ENCODE data around the gene MED10. TPM values are rescaled to one million over a fixed set of nuclear protein-coding genes. Genes with fewer than 3 reads are reported as not detected.
"Not testable (repeated sequence)": the region's sequence is repeated elsewhere in the genome, so short reads cannot be mapped to it uniquely, and the experiment has no call there.

Gene MED10
- total RNA-seq, 5 donors from 2014 or later (not counting 1 experiment from before 2014, with no cell fraction given) = 53.9 to 65.6 (median 58.2) TPM

DNA sequence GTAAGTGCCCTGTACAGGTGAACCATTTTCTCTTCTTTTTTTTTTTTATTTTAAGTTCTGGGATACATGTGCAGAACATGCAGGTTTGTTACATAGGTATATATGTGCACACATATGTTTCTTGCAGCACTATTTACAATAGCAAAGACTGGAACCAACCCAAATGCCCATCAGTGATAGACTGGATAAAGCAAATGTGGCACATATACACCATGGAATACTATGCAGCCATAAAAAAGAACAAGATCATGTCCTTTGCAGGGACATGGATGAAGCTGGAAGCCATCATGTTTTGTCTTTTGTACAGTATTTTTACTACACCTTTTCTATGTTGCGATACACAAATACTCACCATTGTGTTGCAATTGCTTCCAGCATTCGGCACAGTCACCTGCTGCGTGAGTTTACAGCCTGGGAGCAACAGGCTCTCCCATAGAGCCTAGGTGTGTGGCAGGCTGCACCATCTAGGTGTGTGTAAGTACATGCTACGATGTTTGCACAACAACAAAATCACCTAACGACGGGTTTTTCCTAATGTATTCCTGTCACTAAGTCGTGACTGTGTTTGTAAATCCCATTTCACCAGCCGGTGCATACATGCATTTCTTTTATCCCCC is 20.4 kb downstream of the MED10 start:
- ATAC-seq (replicated peaks in 1 of 4); H3K4me3 ChIP-seq (ENCODE audit: control insufficient read depth in 1 of 2, extremely low read depth in 1 of 2, low read length in 1 of 2); H3K9me3 Mint-ChIP-seq; H3K27me3 Mint-ChIP-seq; POLR2A ChIA-PET; H3K4me3 Mint-ChIP-seq; DNase-seq; H3K27me3 ChIP-seq (replicated peaks in 1 of 2; ENCODE audit: control insufficient read depth in 2 of 2, extremely low read depth in 1 of 2, insufficient read depth in 2 of 2, low read length in 1 of 2); CTCF ChIA-PET; H3K9me3 ChIP-seq; H3K27ac ChIP-seq (ENCODE audit: low read length); H3K36me3 ChIP-seq (ENCODE audit: control insufficient read depth in 2 of 2, extremely low read depth in 1 of 2, insufficient read depth in 1 of 2, low read length in 1 of 2): not testable (repeated sequence)
- Mint-ChIP-seq H3K36me3 (peaks cover 22% of the 10 kb centered on the region), H3K4me1 (peaks cover 21 to 29% (median 25%) of the 10 kb centered on the region in 3 donors), H3K27ac (peak overlapping the region in 1 of 2 donors; percentile 28)
- H3K4me1 ChIP-seq (ENCODE audit: control insufficient read depth in 1 of 2, extremely low read depth in 1 of 2, insufficient read depth in 2 of 2, low read length in 2 of 2) = peaks cover 12 to 20% of the 10 kb centered on the region in 2 experiments
- 84% methylated on average over 5 of the region's 8 CpGs for WGBS (ENCODE audit: insufficient coverage)

DNA sequence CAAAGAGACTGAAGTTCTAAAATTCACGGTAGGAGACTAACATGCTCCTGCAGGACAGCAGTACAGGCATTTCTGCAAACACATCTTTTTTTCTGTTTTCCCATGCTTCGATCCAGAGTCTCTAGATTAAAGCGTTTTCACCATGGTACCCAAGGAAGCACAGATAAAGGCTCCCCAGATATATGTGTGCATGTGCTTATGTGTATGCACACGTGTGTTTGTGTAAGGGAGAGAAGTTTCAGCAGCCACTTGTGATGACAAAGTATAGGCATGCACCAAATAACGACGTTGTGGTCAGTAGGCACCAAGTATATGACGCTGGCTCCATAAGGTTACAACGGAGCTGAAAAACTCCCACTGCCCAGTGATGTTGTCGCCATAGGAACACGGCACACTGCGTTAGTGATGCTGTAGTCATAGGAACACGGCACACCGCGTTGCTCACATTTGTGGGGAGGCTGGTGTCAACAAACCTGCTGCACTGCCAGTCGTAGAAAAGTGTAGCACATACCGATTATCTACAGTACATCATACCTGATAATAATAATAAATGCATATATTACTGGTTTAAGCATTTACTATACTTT is 21.7 kb downstream of the MED10 start:
- peaks cover 14% of the 10 kb centered on the region for H3K36me3 Mint-ChIP-seq
- H3K27me3 ChIP-seq (replicated peaks in 1 of 2; ENCODE audit: control insufficient read depth in 2 of 2, extremely low read depth in 1 of 2, insufficient read depth in 2 of 2, low read length in 1 of 2) = no peaks in the 10 kb centered on the region
- H3K36me3 ChIP-seq (ENCODE audit: control insufficient read depth in 2 of 2, extremely low read depth in 1 of 2, insufficient read depth in 1 of 2, low read length in 1 of 2) = no peaks in the 10 kb centered on the region
- no peaks in the 10 kb centered on the region for H3K27me3 Mint-ChIP-seq
- ChIA-PET POLR2A (no interaction called here), CTCF (no interaction called here)
- no peak overlapping the region for H3K27ac ChIP-seq (ENCODE audit: low read length)
- H3K9me3 ChIP-seq = no peaks in the 10 kb centered on the region
- no peaks in the 10 kb centered on the region for H3K9me3 Mint-ChIP-seq
- H3K27ac Mint-ChIP-seq = no peak overlapping the region
- DNase-seq (no peak), ATAC-seq (replicated peaks in 1 of 4) (no peak)
- H3K4me1 Mint-ChIP-seq = peaks cover 22 to 26% (median 25%) of the 10 kb centered on the region in 3 donors
- no peak overlapping the region for H3K4me3 Mint-ChIP-seq
- WGBS (ENCODE audit: insufficient coverage) = 88% methylated on average over 6 of the region's 16 CpGs
- H3K4me3 ChIP-seq (ENCODE audit: control insufficient read depth in 1 of 2, extremely low read depth in 1 of 2, low read length in 1 of 2) = no peak overlapping the region
- H3K4me1 ChIP-seq (ENCODE audit: control insufficient read depth in 1 of 2, extremely low read depth in 1 of 2, insufficient read depth in 2 of 2, low read length in 2 of 2) = peaks cover 12 to 18% of the 10 kb centered on the region in 2 experiments

DNA sequence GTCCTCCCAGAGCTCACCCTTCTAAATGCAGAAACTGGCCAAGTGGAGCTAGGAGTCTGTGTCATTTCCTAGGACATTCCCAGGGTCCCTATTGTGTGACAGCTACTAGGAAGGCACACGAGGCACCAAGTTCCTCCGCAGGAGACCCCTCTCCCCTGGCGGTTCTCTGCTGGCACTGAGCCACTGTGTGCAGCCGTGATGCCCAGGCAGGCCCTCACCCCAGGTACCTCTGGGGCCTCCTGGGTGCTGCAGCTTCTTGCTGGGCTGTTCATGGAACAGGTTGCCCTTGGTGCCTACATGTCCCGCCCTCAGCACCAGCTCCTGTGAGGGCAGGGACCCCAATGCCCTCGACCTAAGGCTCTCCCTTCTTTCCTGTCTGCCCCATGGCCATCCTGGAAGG is 23.1 kb downstream of the MED10 start:
- ChIA-PET POLR2A (interaction anchor here in 1 of 2 donors (0.6 kb wide), 2 partner anchors 30 to 113 kb away, joined by 5 read pairs; no protein-coding TSS in a partner anchor), CTCF (interaction anchor here in 1 of 2 donors (0.6 kb wide), 1 partner anchor 1351 kb away, joined by 4 read pairs; no protein-coding TSS in a partner anchor)
- Mint-ChIP-seq H3K4me3 (no peak overlapping the region), H3K4me1 (peaks cover 12 to 20% (median 14%) of the 10 kb centered on the region in 3 donors), H3K9me3 (no peaks in the 10 kb centered on the region), H3K27ac (no peak overlapping the region), H3K36me3 (peaks cover 8% of the 10 kb centered on the region), H3K27me3 (no peaks in the 10 kb centered on the region)
- Histone ChIP-seq H3K4me1 (ENCODE audit: control insufficient read depth in 1 of 2, extremely low read depth in 1 of 2, insufficient read depth in 2 of 2, low read length in 2 of 2) (peaks cover 5 to 9% of the 10 kb centered on the region in 2 experiments), H3K27me3 (replicated peaks in 1 of 2; ENCODE audit: control insufficient read depth in 2 of 2, extremely low read depth in 1 of 2, insufficient read depth in 2 of 2, low read length in 1 of 2) (no peaks in the 10 kb centered on the region), H3K9me3 (no peaks in the 10 kb centered on the region), H3K27ac (ENCODE audit: low read length) (no peak overlapping the region), H3K4me3 (ENCODE audit: control insufficient read depth in 1 of 2, extremely low read depth in 1 of 2, low read length in 1 of 2) (no peak overlapping the region), H3K36me3 (ENCODE audit: control insufficient read depth in 2 of 2, extremely low read depth in 1 of 2, insufficient read depth in 1 of 2, low read length in 1 of 2) (no peaks in the 10 kb centered on the region)
- DNase-seq = no peak
- WGBS (ENCODE audit: insufficient coverage) = 67% methylated on average over 6 of the region's 6 CpGs
- no peak for ATAC-seq (replicated peaks in 1 of 4)

DNA sequence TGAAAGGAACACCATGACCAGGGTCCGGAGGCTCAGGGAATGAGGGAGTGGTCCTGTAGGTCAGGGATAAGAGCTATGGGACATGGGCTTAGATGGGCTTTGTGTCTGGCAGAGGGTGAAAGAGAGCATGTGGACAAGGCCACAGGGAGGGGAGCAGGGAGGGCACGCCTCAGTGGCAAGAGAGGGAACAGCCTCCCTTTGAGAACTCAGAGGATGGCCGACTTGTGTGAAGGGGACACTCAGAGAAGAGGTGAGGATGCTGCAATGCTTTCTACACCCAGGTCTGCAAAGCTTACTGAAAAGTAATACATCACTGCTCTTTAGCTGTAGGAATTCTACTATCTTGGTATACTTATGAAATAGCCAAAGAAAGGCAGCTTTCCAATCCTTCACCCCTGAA is 23.5 kb downstream of the MED10 start:
- Mint-ChIP-seq H3K4me1 (peaks cover 7 to 15% (median 9%) of the 10 kb centered on the region in 3 donors), H3K9me3 (no peaks in the 10 kb centered on the region), H3K27me3 (no peaks in the 10 kb centered on the region), H3K36me3 (peaks cover 7% of the 10 kb centered on the region), H3K4me3 (no peak overlapping the region), H3K27ac (no peak overlapping the region)
- Histone ChIP-seq H3K4me1 (ENCODE audit: control insufficient read depth in 1 of 2, extremely low read depth in 1 of 2, insufficient read depth in 2 of 2, low read length in 2 of 2) (peaks cover 2 to 5% of the 10 kb centered on the region in 2 experiments), H3K36me3 (ENCODE audit: control insufficient read depth in 2 of 2, extremely low read depth in 1 of 2, insufficient read depth in 1 of 2, low read length in 1 of 2) (no peaks in the 10 kb centered on the region), H3K4me3 (ENCODE audit: control insufficient read depth in 1 of 2, extremely low read depth in 1 of 2, low read length in 1 of 2) (no peak overlapping the region), H3K27ac (ENCODE audit: low read length) (no peak overlapping the region), H3K27me3 (replicated peaks in 1 of 2; ENCODE audit: control insufficient read depth in 2 of 2, extremely low read depth in 1 of 2, insufficient read depth in 2 of 2, low read length in 1 of 2) (no peaks in the 10 kb centered on the region), H3K9me3 (no peaks in the 10 kb centered on the region)
- 27% methylated on average over 3 of the region's 3 CpGs for WGBS (ENCODE audit: insufficient coverage)
- POLR2A ChIA-PET = interaction anchor here in 1 of 2 donors (0.6 kb wide), 1 partner anchor 31 kb away, joined by 5 read pairs; no protein-coding TSS in a partner anchor
- DNase-seq (no peak), ATAC-seq (replicated peaks in 1 of 4) (no peak)
- CTCF ChIA-PET = no interaction called here

DNA sequence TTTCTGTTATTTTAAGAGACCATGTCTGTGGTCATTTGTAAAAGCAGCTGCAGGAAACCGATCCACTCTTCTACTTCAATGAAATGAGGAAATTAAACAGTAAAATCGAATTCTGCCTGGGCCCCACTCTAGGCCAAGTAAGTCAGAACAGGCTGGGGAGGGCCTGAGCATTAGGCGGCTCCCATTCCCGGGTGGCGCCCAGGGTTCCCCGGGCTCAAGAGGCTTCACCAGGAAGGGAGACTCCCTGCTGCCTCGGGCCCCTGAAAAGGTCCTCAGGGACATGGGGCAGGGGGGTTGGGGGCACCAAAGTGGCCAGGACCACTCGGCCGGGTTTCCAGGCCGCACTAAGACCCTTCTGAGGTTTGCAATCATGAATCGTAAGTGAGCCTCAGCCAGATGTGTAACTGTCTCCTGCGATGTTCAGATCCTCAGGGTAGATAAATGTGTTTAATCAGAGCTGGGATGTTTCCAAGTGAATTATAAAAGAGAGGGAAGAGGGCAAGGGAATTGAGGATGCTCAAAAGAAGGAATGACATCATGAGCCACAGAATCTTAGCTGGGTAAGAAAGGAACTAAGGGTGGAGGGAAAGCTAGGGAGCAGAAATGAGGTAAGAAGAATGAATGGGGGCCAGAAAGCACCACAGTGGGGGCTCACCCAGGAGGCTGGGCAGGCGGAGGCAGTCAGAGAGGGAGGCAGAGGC is 24.6 kb downstream of the MED10 start:
- DNase-seq = no peak
- no peaks in the 10 kb centered on the region for H3K4me1 ChIP-seq (ENCODE audit: control insufficient read depth in 1 of 2, extremely low read depth in 1 of 2, insufficient read depth in 2 of 2, low read length in 2 of 2)
- ChIA-PET CTCF (no interaction called here), POLR2A (interaction anchor here in 1 of 2 donors (0.7 kb wide), 1 partner anchor 81 kb away, joined by 3 read pairs; no protein-coding TSS in a partner anchor)
- Mint-ChIP-seq H3K36me3 (peaks cover 5% of the 10 kb centered on the region), H3K27ac (no peak overlapping the region), H3K9me3 (no peaks in the 10 kb centered on the region), H3K4me1 (peaks cover 0 to 11% (median 3%) of the 10 kb centered on the region in 3 donors), H3K27me3 (no peaks in the 10 kb centered on the region), H3K4me3 (no peak overlapping the region)
- WGBS (ENCODE audit: insufficient coverage) = 87% methylated on average over 11 of the region's 13 CpGs
- no peaks in the 10 kb centered on the region for H3K27me3 ChIP-seq (replicated peaks in 1 of 2; ENCODE audit: control insufficient read depth in 2 of 2, extremely low read depth in 1 of 2, insufficient read depth in 2 of 2, low read length in 1 of 2)
- no peak for ATAC-seq (replicated peaks in 1 of 4)
- no peaks in the 10 kb centered on the region for H3K36me3 ChIP-seq (ENCODE audit: control insufficient read depth in 2 of 2, extremely low read depth in 1 of 2, insufficient read depth in 1 of 2, low read length in 1 of 2)
- H3K27ac ChIP-seq (ENCODE audit: low read length) = no peak overlapping the region
- H3K9me3 ChIP-seq = no peaks in the 10 kb centered on the region
- no peak overlapping the region for H3K4me3 ChIP-seq (ENCODE audit: control insufficient read depth in 1 of 2, extremely low read depth in 1 of 2, low read length in 1 of 2)

DNA sequence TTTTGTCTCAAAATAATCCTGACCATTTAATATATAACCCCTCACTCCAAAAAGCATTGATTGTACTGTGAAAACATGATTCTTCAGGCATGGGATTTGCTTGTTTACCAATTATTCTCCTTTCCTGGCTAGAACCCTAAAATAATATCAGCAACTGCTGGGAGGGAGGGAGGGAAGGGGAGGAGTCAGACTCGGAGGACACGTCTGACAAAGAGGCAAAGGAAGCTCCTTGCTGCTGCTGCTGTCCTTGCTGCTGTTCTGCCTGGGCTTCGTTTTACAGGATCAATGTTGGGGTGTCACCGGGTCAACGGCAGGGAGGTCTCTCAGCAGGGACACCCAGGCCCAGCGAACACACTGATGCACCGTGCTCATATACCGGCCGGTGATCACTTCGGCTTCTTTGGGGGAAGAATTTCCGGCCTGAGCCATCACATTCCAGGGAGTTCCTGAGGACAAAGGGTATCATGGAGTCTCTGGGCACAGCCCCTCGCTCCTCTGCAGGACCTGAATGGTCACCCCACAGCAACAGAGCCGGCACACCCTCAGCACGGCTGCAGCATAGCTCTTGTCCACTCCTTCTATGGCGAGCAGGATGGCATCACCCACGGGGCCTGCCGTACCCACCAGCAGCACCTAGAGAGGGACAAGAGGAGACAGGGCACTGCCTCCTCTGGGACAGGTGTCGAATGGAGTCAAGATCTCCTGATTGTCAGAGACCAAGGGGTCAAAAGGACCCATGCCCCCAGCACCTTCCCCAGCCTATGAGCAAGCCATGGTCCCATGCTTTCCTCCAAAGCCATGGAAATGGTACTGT is 27.9 kb downstream of the MED10 start:
- ChIA-PET POLR2A (no interaction called here), CTCF (no interaction called here)
- no peak overlapping the region for H3K4me3 ChIP-seq (ENCODE audit: control insufficient read depth in 1 of 2, extremely low read depth in 1 of 2, low read length in 1 of 2)
- ATAC-seq (replicated peaks in 1 of 4) (no peak), DNase-seq (no peak)
- no peak overlapping the region for H3K27ac Mint-ChIP-seq
- no peaks in the 10 kb centered on the region for H3K4me1 ChIP-seq (ENCODE audit: control insufficient read depth in 1 of 2, extremely low read depth in 1 of 2, insufficient read depth in 2 of 2, low read length in 2 of 2)
- no peaks in the 10 kb centered on the region for H3K27me3 ChIP-seq (replicated peaks in 1 of 2; ENCODE audit: control insufficient read depth in 2 of 2, extremely low read depth in 1 of 2, insufficient read depth in 2 of 2, low read length in 1 of 2)
- H3K36me3 ChIP-seq (ENCODE audit: control insufficient read depth in 2 of 2, extremely low read depth in 1 of 2, insufficient read depth in 1 of 2, low read length in 1 of 2) = peaks cover 0 to 4% of the 10 kb centered on the region in 2 donors
- no peak overlapping the region for H3K4me3 Mint-ChIP-seq
- H3K27ac ChIP-seq (ENCODE audit: low read length) = no peak overlapping the region
- no peaks in the 10 kb centered on the region for H3K36me3 Mint-ChIP-seq
- H3K4me1 Mint-ChIP-seq = peaks cover 0 to 11% (median 3%) of the 10 kb centered on the region in 3 donors
- no peaks in the 10 kb centered on the region for H3K9me3 Mint-ChIP-seq
- H3K27me3 Mint-ChIP-seq = no peaks in the 10 kb centered on the region
- no peaks in the 10 kb centered on the region for H3K9me3 ChIP-seq
- WGBS (ENCODE audit: insufficient coverage) = 82% methylated on average over 16 of the region's 18 CpGs
